GM23338 (cell line): ENCODE data around the gene MRPS16.

Source experiments
- CREB1 ChIP-seq: fragments of 250-450 bp; sonication (Bioruptor Pico); IDR thresholded peaks from 2 replicates; pipeline ENCODE4 v1.5.0; 2020; ENCODE audit warnings: low read depth, mild to moderate bottlenecking, moderate library complexity
- CTCF ChIP-seq, 2 experiments: fragments of 200-600 bp in 1 of 2; sonication (generic) in 1 of 2; conservative IDR thresholded peaks; 2 replicates each; pipeline versions ENCODE4 v1.5.1 to v1.6.1; 2016 to 2017; ENCODE audit warnings: antibody characterized with exemption in 2 of 2, low read depth in 2 of 2, mild to moderate bottlenecking in 2 of 2, moderate library complexity in 1 of 2
- EZH2 ChIP-seq: fragments of 200-600 bp; sonication (generic); IDR thresholded peaks from one replicate; pipeline ENCODE4 v1.8.0; 2017; ENCODE audit warnings: antibody characterized with exemption, mild to moderate bottlenecking, low read depth; ENCODE audit not compliant: unreplicated experiment
- EZH2phosphoT487 ChIP-seq: fragments of 200-600 bp; sonication (generic); IDR thresholded peaks from one replicate; pipeline ENCODE4 v1.8.1; 2018; ENCODE audit warnings: antibody characterized with exemption; ENCODE audit not compliant: unreplicated experiment
- JUNB ChIP-seq: IDR thresholded peaks from one replicate; pipeline ENCODE4 v1.6.1; 2016; ENCODE audit warnings: antibody characterized with exemption; ENCODE audit not compliant: unreplicated experiment
- POLR2AphosphoS5 ChIP-seq: IDR thresholded peaks from 2 replicates; pipeline ENCODE4 v1.6.1; 2016; ENCODE audit warnings: antibody characterized with exemption, low read depth
- REST ChIP-seq: IDR thresholded peaks from one replicate; pipeline ENCODE4 v1.6.1; 2018; ENCODE audit warnings: antibody characterized with exemption; ENCODE audit not compliant: unreplicated experiment

- TF ChIP-seq EZH2 = no peak
- TF ChIP-seq EZH2phosphoT487 = no peak
- no peak for TF ChIP-seq REST
- TF ChIP-seq CTCF (conservative IDR thresholded peaks at IDR 0.05; ENCODE audit: low read depth in 2 of 2) = 0 out of 4 replicates have a peak, but pooled peaks have one; percentile 5 to 17
- no peak for TF ChIP-seq POLR2AphosphoS5
- no peak for TF ChIP-seq JUNB
- no peak for TF ChIP-seq CREB1 (CRISPR knock-in tag)
Measured at GRCh38 chr10:73253225-73253555, 746 bp upstream of the MRPS16 start.
